SK-N-SH (cell line): ENCODE measurements around the gene ZDBF2. TPM values are rescaled to one million over a fixed set of nuclear protein-coding genes. Genes with fewer than 3 reads are reported as not detected.

ENCODE experiments used
- CTCF ChIA-PET: fragments of 300-600, 350-600 bp; formaldehyde crosslinking; extraction: SDS; loops from one replicate; lab custom pipeline; 2021; lab: Yijun Ruan, JAX
- POLR2A ChIA-PET: fragments of 350-600 bp; sonication (Branson Sonifier 250); formaldehyde crosslinking; extraction: SDS; loops from one replicate; lab custom pipeline; 2020; ENCODE audit warnings: antibody characterized with exemption, inconsistent platforms; lab: Yijun Ruan, JAX
- DNase-seq: peaks from one replicate; pipeline ENCODE4 v3.0.0; 2012
- H2AFZ ChIP-seq: fragments of 200-600 bp; sonication (generic); 2 replicates; pipeline ENCODE4 v1.8.1; 2016; ENCODE audit warnings: antibody characterized with exemption, mild to moderate bottlenecking, low read depth
- H3F3A ChIP-seq: fragments of 200-600 bp; sonication (generic); replicated peaks from 2 replicates; pipeline ENCODE3; 2016; ENCODE audit warnings: antibody characterized with exemption, mild to moderate bottlenecking; ENCODE audit not compliant: insufficient read depth
- H3K27ac ChIP-seq, 2 experiments: fragments of 200-500 bp in 1 of 2; fragments of 200-600 bp in 1 of 2; sonication (Bioruptor generic) in 1 of 2; sonication (generic), shearing (Covaris generic) in 1 of 2; 2 replicates each; pipeline versions ENCODE4 v1.5.1 to v1.6.1; 2014 to 2016; ENCODE audit warnings: low read depth in 2 of 2, inconsistent platforms in 1 of 2, low read length in 1 of 2, mild to moderate bottlenecking in 1 of 2, mixed read lengths in 1 of 2
- H3K27me3 ChIP-seq: fragments of 200-600 bp; sonication (generic), shearing (Covaris generic); 2 replicates; pipeline ENCODE4 v1.6.1; 2016; ENCODE audit warnings: mixed run types; ENCODE audit not compliant: insufficient read depth
- H3K36me3 ChIP-seq, 2 experiments: fragments of 200-500 bp in 1 of 2; fragments of 200-600 bp in 1 of 2; sonication (Bioruptor generic) in 1 of 2; sonication (generic) in 1 of 2; replicated peaks in 1 of 2; 2 replicates each; pipeline versions ENCODE3 to v1.5.1; 2014 to 2016; ENCODE audit warnings: low read length in 1 of 2, mild to moderate bottlenecking in 1 of 2; ENCODE audit not compliant: insufficient read depth in 2 of 2, control insufficient read depth in 1 of 2
- H3K4me1 ChIP-seq, 2 experiments: fragments of 200-500 bp in 1 of 2; fragments of 200-600 bp in 1 of 2; sonication (Bioruptor generic) in 1 of 2; sonication (generic), shearing (Covaris generic) in 1 of 2; 2 replicates each; pipeline versions ENCODE4 v1.5.1 to v1.6.1; 2014 to 2016; ENCODE audit warnings: low read depth in 1 of 2, low read length in 1 of 2, mixed run types in 1 of 2; ENCODE audit not compliant: insufficient read depth in 2 of 2, control insufficient read depth in 1 of 2
- H3K4me2 ChIP-seq: fragments of 200-600 bp; sonication (generic), shearing (Covaris generic); 2 replicates; pipeline ENCODE4 v1.6.1; 2017; ENCODE audit warnings: mixed run types
- H3K4me3 ChIP-seq, 2 experiments: fragments of 200-500 bp in 1 of 2; fragments of 200-600 bp in 1 of 2; sonication (Bioruptor generic) in 1 of 2; sonication (generic), shearing (Covaris generic) in 1 of 2; 2 replicates each; pipeline versions ENCODE4 v1.5.1 to v1.8.1; 2014 to 2016; ENCODE audit warnings: low read depth in 2 of 2, inconsistent platforms in 1 of 2, low read length in 1 of 2, mild to moderate bottlenecking in 1 of 2, mixed read lengths in 1 of 2, moderate library complexity in 1 of 2
- H3K79me2 ChIP-seq: fragments of 200-600 bp; sonication (generic); 2 replicates; pipeline ENCODE4 v1.8.1; 2017; ENCODE audit warnings: mild to moderate bottlenecking; ENCODE audit not compliant: insufficient read depth
- H3K9ac ChIP-seq: fragments of 200-600 bp; sonication (generic); 2 replicates; pipeline ENCODE4 v1.6.1; 2017; ENCODE audit warnings: mixed run types
- H3K9me2 ChIP-seq: fragments of 200-600 bp; sonication (generic); 2 replicates; pipeline ENCODE4 v1.6.1; 2017; ENCODE audit warnings: mixed run types
- H3K9me3 ChIP-seq: fragments of 200-600 bp; sonication (generic); 2 replicates; pipeline ENCODE4 v1.6.1; 2017; ENCODE audit warnings: mixed run types, mild to moderate bottlenecking, moderate library complexity
- H4K20me1 ChIP-seq: fragments of 200-600 bp; sonication (generic); 2 replicates; pipeline ENCODE4 v1.6.1; 2017; ENCODE audit warnings: mild to moderate bottlenecking, mixed run types; ENCODE audit not compliant: insufficient read depth
- CTCF ChIP-seq: fragments of 200-600 bp; sonication (generic); IDR thresholded peaks from 2 replicates; pipeline ENCODE4 v1.6.1; 2017; ENCODE audit warnings: antibody characterized with exemption, mild to moderate bottlenecking, moderate library complexity
- EP300 ChIP-seq, 2 experiments: IDR thresholded peaks; 2 replicates each; pipeline versions ENCODE4 v1.4.0 to v1.6.1; 2012; ENCODE audit warnings: borderline replicate concordance in 1 of 2, low read depth in 1 of 2, low read length in 1 of 2
- FOSL2 ChIP-seq: IDR thresholded peaks from 2 replicates; pipeline ENCODE4 v1.4.0; 2012; ENCODE audit warnings: low read depth, mild to moderate bottlenecking, moderate library complexity, borderline replicate concordance
- FOXM1 ChIP-seq: IDR thresholded peaks from 2 replicates; pipeline ENCODE4 v1.4.0; 2012; ENCODE audit warnings: low read depth, mild to moderate bottlenecking
- IRF3 ChIP-seq: fragments of 150-350 bp; IDR thresholded peaks from 2 replicates; pipeline ENCODE4 v1.6.1; 2016; ENCODE audit warnings: mild to moderate bottlenecking, low read depth, low read length
- JUND ChIP-seq: IDR thresholded peaks from 2 replicates; pipeline ENCODE4 v1.4.0; 2012
- MAX ChIP-seq: IDR thresholded peaks from 2 replicates; pipeline ENCODE4 v1.4.0; 2012; ENCODE audit warnings: low read depth
- MEF2A ChIP-seq: IDR thresholded peaks from 2 replicates; pipeline ENCODE4 v1.4.0; 2012; ENCODE audit warnings: low read depth, borderline replicate concordance
- MXI1 ChIP-seq: IDR thresholded peaks from 2 replicates; pipeline ENCODE4 v1.6.1; 2012; ENCODE audit warnings: mild to moderate bottlenecking, low read depth, low read length, improper control_type of control experiment
- NFIC ChIP-seq: IDR thresholded peaks from 2 replicates; pipeline ENCODE4 v1.4.0; 2012; ENCODE audit warnings: borderline replicate concordance
- RAD21 ChIP-seq: IDR thresholded peaks from 2 replicates; pipeline ENCODE4 v1.6.1; 2012; ENCODE audit warnings: mild to moderate bottlenecking, low read length
- RCOR1 ChIP-seq: fragments of 150-350 bp; IDR thresholded peaks from 2 replicates; pipeline ENCODE4 v1.6.1; 2017; ENCODE audit warnings: antibody characterized with exemption, low read length
- RXRA ChIP-seq: IDR thresholded peaks from 2 replicates; pipeline ENCODE4 v1.4.0; 2012; ENCODE audit warnings: low read depth, mild to moderate bottlenecking, borderline replicate concordance
- SIN3A ChIP-seq: IDR thresholded peaks from 2 replicates; pipeline ENCODE4 v1.6.1; 2012; ENCODE audit warnings: low read depth, mild to moderate bottlenecking, low read length, moderate library complexity, borderline replicate concordance
- TCF12 ChIP-seq: IDR thresholded peaks from 2 replicates; pipeline ENCODE4 v1.4.0; 2012
- USF2 ChIP-seq: fragments of 150-350 bp; IDR thresholded peaks from 2 replicates; pipeline ENCODE4 v1.6.1; 2017; ENCODE audit warnings: antibody characterized with exemption, low read length, low read depth, borderline replicate concordance
- WGBS: methylation state at CpG from one replicate; pipeline ENCODE4 v1.1.6; 2017; ENCODE audit warnings: low lambda C conversion rate; 5-methylcytosine and 5-hydroxymethylcytosine counted together
- polyA plus RNA-seq, 3 experiments: library from polyadenylated mRNA; depleted of rRNA; stranded (reverse); fragments of >200 nt; gene quantifications; 2 replicates each; pipeline ENCODE4 v1.2.3, GENCODE V29; 2012

The ZDBF2 gene
- polyA plus RNA-seq, 1 of the 3 experiments (the other 2 are of a cell fraction), result 1.4 TPM

- peaks cover 32% of the 10 kb centered on the region for H3K79me2 ChIP-seq
- no peak for DNase-seq
- CTCF ChIA-PET, result no interaction called here
- no peak overlapping the region for H2AFZ ChIP-seq
- H4K20me1 ChIP-seq, result no peaks in the 10 kb centered on the region
- no peak overlapping the region for H3K27ac ChIP-seq
- H3K9me3 ChIP-seq, result no peaks in the 10 kb centered on the region
- TF ChIP-seq JUND, result no peak
- TF ChIP-seq CTCF, result no peak
- no peak for TF ChIP-seq MXI1
- no peak for TF ChIP-seq RCOR1
- no peak for TF ChIP-seq FOSL2
- no peak for TF ChIP-seq IRF3
- TF ChIP-seq MEF2A, result no peak
- no peak for TF ChIP-seq NFIC
- TF ChIP-seq RXRA, result no peak
- no peak for TF ChIP-seq USF2
- no peak for TF ChIP-seq SIN3A
- no peak for TF ChIP-seq TCF12
- no peak for TF ChIP-seq MAX
- no peak for TF ChIP-seq EP300 (IDR thresholded peaks at IDR 0.05; ENCODE audit: borderline replicate concordance in 1 of 2, low read depth in 1 of 2, low read length in 1 of 2)
- TF ChIP-seq FOXM1, result no peak
- TF ChIP-seq RAD21, result no peak
- H3K4me3 ChIP-seq, result no peak overlapping the region
- H3K36me3 ChIP-seq, result peaks cover 0 to 3% of the 10 kb centered on the region in 2 experiments
- H3K4me2 ChIP-seq, result no peak overlapping the region
- no peaks in the 10 kb centered on the region for H3K9me2 ChIP-seq
- H3K27me3 ChIP-seq, result peaks cover 7% of the 10 kb centered on the region
- H3K4me1 ChIP-seq, result peaks cover 0 to 3% of the 10 kb centered on the region in 2 experiments; a peak in 2 of 4 replicates
- no peak overlapping the region for H3K9ac ChIP-seq
- POLR2A ChIA-PET, result no interaction called here
- H3F3A ChIP-seq, result no peaks in the 10 kb centered on the region
- 40% methylated on average over 3 of the region's 3 CpGs for WGBS
Measured at GRCh38 chr2:206277503-206277902, 3.0 kb downstream of the ZDBF2 start.
